Upper lobe of right lung (tissue), 1 donor: Measurements from ENCODE around the gene KLRD1. TPM values are rescaled to one million over a fixed set of nuclear protein-coding genes. Genes with fewer than 3 reads are reported as not detected.

Experiments used
- ATAC-seq: fragments of 200-7000 bp; cut with Tn5 transposase; one replicate; pipeline ENCODE4 v1.9.1; 2020; ENCODE audit warnings: mild to moderate bottlenecking, moderate library complexity
- DNase-seq: peaks from one replicate; pipeline ENCODE4 v3.0.0-alpha.2; 2020
- H3K27ac ChIP-seq: fragments of 200-600 bp; one replicate; pipeline ENCODE4 v1.8.0; 2022
- H3K27me3 ChIP-seq: fragments of 200-600 bp; one replicate; pipeline ENCODE4 v1.8.0; 2022; ENCODE audit warnings: mild to moderate bottlenecking
- H3K36me3 ChIP-seq: fragments of 200-600 bp; one replicate; pipeline ENCODE4 v1.8.0; 2022
- H3K4me1 ChIP-seq: fragments of 200-600 bp; one replicate; pipeline ENCODE4 v1.8.0; 2022
- H3K4me3 ChIP-seq: fragments of 200-600 bp; one replicate; pipeline ENCODE4 v1.8.0; 2022; ENCODE audit warnings: mild to moderate bottlenecking
- H3K9me3 ChIP-seq: fragments of 200-600 bp; one replicate; pipeline ENCODE4 v1.8.0; 2022
- intact Hi-C: fragments of 100-400 bp; cut with DNase I; formaldehyde crosslinking; loops from one replicate; pipeline ENCODE4 v1.11.0; 2022
- total RNA-seq: library from RNA; stranded (reverse); fragmentation: NEBNext Ultra II Directional; extraction: Animal tissue kit (Norgen Biotek cat#: 25700); gene quantifications from one replicate; pipeline ENCODE4 v1.2.1, GENCODE V29; 2021
- TF ChIP-seq, protein P1 (sequence below): fragments of 200-600 bp; IDR thresholded peaks from one replicate; pipeline ENCODE4 v1.8.0; 2022; ENCODE audit warnings: antibody characterized with exemption
- donor health status: DM: no; HTN: yes; CAD: no; lungs with severe emphysema.

KLRD1 gene
- total RNA-seq, 1 donor from 2014 or later = 13.3 TPM

DNA sequence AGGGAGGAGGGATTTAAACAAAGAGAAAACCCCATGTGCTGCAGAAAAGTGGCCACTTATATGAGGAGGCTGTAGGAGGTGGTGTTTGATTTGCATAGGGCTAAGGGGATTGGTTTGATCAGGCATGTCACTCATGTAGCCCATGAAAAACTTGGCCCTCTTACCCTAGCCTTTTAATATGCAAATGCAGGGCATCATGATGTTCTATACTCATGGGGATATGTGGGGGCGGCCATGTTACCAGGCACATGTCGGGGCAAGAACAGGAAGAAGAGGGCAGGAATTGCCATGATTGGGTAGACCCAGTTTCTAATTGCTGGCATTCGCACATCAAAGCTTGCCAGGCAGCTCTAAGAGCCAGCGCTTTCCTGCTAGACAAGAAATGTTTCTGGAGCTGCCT lies 53.4 kb downstream of the KLRD1 start:
- H3K27ac ChIP-seq = no peak overlapping the region
- DNase-seq (no peak), ATAC-seq (no peak)
- peaks cover 15% of the 10 kb centered on the region for H3K4me1 ChIP-seq
- no peaks in the 10 kb centered on the region for H3K9me3 ChIP-seq
- no peak overlapping the region for H3K4me3 ChIP-seq
- no peaks in the 10 kb centered on the region for H3K27me3 ChIP-seq
- intact Hi-C loops = no loop called here
- H3K36me3 ChIP-seq = no peaks in the 10 kb centered on the region
- TF ChIP-seq, protein P1, sequence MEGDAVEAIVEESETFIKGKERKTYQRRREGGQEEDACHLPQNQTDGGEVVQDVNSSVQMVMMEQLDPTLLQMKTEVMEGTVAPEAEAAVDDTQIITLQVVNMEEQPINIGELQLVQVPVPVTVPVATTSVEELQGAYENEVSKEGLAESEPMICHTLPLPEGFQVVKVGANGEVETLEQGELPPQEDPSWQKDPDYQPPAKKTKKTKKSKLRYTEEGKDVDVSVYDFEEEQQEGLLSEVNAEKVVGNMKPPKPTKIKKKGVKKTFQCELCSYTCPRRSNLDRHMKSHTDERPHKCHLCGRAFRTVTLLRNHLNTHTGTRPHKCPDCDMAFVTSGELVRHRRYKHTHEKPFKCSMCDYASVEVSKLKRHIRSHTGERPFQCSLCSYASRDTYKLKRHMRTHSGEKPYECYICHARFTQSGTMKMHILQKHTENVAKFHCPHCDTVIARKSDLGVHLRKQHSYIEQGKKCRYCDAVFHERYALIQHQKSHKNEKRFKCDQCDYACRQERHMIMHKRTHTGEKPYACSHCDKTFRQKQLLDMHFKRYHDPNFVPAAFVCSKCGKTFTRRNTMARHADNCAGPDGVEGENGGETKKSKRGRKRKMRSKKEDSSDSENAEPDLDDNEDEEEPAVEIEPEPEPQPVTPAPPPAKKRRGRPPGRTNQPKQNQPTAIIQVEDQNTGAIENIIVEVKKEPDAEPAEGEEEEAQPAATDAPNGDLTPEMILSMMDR = no peak

DNA sequence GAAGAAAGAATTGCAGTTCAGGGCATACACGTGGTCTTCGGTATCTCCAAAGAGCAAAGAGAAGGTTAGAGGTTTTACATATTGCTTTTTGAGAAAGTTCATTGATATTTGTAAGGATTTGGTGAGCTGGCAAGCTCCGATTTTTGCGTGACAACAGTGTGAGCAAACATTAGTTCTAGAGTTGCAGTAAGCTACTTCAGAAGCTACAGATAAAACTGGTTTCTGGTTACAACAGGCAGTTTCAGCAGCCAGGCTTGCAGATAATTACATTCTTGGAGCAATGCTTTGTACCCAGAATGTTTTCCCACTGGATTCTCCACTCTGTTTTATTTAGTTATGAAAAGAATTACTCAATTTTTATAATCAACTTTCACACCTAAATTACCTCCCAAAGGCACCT lies 54.0 kb downstream of the KLRD1 start:
- ATAC-seq = no peak
- intact Hi-C loops = no loop called here
- TF ChIP-seq, protein P1 = no peak
- Histone ChIP-seq H3K27ac (peak overlapping the region; percentile 38), H3K27me3 (no peaks in the 10 kb centered on the region), H3K4me1 (peaks cover 20% of the 10 kb centered on the region), H3K4me3 (no peak overlapping the region), H3K36me3 (no peaks in the 10 kb centered on the region), H3K9me3 (no peaks in the 10 kb centered on the region)
- no peak for DNase-seq

DNA sequence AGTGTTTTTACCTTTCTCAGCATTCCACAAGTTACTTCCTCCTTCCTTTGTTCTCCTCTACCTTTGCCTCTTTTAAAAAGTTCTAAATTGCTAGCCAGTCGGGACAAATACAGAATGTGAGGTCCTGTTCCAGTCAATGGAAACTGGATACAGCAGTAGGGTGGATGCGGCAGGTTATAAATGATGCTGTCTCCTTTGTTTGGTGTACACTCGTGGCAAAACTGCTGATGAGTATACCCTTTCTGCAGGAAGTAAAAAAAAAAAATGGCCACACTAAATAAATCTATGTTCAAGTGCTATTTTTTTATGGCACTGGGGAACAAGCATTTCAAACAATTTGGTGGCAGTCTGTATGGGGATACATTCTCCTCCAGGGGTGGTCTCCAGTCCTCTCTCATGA lies 54.7 kb downstream of the KLRD1 start:
- no peaks in the 10 kb centered on the region for H3K36me3 ChIP-seq
- H3K27ac ChIP-seq = peak overlapping the region; percentile 93
- peaks cover 22% of the 10 kb centered on the region for H3K4me1 ChIP-seq
- no peak overlapping the region for H3K4me3 ChIP-seq
- H3K9me3 ChIP-seq = no peaks in the 10 kb centered on the region
- intact Hi-C loops = no loop called here
- TF ChIP-seq, protein P1 = no peak
- no peaks in the 10 kb centered on the region for H3K27me3 ChIP-seq
- DNase-seq = no peak
- no peak for ATAC-seq

DNA sequence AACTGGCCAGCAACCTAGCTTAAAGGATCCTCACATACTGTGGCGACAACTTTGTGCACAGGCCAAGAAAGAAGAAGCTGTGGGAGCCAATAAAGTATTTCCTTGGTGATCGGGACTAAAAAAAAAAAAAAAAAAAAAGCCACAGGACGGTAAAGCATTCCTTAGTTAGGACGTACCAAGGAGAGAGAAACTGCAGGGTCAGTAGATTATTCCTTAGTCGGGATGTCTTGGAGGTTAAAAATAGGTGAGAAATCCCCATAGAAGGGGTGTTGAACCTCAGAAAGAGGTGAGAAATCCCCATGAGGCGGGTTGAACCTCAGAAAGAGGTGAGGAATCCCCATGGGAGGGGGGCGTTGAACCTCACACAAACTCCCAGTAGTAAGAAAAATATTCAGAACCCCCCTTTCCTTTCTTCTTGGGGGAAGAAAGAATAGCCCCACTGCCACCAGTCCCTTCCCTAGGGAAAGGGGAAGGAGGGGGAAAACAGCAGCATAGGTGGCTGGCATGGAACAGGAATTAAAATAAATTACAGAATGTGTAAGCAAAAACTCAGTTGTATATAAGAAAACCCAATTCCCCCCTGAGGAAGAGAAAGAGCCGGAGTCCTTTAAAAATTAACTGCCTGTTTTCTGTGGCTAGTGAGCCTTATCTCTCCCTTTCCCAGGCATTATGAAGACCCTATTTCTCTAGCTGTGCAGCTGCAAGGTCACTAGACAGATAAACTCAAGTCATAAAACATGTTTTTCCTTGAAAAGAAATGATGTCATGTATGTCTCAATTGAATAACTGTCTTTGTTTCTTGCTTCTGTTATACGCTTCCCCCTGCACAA lies 55.4 kb downstream of the KLRD1 start:
- TF ChIP-seq, protein P1 = no peak
- Histone ChIP-seq H3K4me1 (peaks cover 22% of the 10 kb centered on the region), H3K27ac (peak overlapping the region; percentile 93), H3K27me3 (no peaks in the 10 kb centered on the region), H3K9me3 (no peaks in the 10 kb centered on the region), H3K4me3 (no peak overlapping the region), H3K36me3 (no peaks in the 10 kb centered on the region)
- ATAC-seq (no peak), DNase-seq (no peak)
- intact Hi-C loops = no loop called here

DNA sequence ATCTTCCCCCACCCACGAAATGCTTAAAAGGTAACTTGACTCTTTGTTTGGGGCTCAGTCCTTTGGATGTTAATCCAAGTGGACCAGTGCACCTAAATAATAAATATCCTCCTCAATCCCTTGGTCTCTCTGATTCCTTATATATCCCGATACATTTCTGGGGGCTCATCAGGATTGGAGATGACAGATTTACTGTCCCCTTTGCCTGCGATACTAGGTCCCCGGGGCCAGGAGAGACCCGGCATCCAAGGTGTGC lies 55.9 kb downstream of the KLRD1 start:
- Histone ChIP-seq H3K9me3 (no peaks in the 10 kb centered on the region), H3K4me3 (peak overlapping the region; percentile 69), H3K4me1 (peaks cover 22% of the 10 kb centered on the region), H3K36me3 (no peaks in the 10 kb centered on the region), H3K27me3 (no peaks in the 10 kb centered on the region), H3K27ac (peak overlapping the region; percentile 93)
- TF ChIP-seq, protein P1 = no peak
- intact Hi-C loops = no loop called here
- ATAC-seq = no peak
- no peak for DNase-seq
